ENCODE data around the gene SLBP.

DNA sequence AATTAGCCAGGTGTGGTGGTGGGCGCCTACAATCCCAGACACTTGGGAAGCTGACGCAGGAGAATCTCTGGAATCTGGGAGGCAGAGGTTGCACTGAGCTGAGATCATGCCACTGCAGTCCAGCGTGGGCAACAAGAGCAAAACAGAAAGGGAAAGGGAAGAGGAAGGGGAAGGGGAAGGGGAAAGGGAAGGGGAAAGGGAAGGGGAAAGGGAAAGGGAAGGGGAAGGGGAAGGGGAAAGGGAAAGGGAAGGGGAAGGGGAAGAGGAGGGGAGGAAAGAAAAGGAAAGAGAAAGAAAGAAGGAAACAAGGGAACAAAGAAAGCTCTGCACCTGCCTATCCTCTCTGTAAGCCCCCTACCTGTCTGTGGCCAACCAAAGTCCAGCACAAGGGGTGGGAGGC lies 63.2 kb downstream of the SLBP start:
- TF ChIP-seq, protein P1, sequence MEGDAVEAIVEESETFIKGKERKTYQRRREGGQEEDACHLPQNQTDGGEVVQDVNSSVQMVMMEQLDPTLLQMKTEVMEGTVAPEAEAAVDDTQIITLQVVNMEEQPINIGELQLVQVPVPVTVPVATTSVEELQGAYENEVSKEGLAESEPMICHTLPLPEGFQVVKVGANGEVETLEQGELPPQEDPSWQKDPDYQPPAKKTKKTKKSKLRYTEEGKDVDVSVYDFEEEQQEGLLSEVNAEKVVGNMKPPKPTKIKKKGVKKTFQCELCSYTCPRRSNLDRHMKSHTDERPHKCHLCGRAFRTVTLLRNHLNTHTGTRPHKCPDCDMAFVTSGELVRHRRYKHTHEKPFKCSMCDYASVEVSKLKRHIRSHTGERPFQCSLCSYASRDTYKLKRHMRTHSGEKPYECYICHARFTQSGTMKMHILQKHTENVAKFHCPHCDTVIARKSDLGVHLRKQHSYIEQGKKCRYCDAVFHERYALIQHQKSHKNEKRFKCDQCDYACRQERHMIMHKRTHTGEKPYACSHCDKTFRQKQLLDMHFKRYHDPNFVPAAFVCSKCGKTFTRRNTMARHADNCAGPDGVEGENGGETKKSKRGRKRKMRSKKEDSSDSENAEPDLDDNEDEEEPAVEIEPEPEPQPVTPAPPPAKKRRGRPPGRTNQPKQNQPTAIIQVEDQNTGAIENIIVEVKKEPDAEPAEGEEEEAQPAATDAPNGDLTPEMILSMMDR (IDR thresholded peaks at IDR 0.05): no peak
- no peak for TF ChIP-seq POLR2AphosphoS5 (IDR thresholded peaks at IDR 0.05; ENCODE audit: low read depth, low read length)
- TF ChIP-seq, protein P2, sequence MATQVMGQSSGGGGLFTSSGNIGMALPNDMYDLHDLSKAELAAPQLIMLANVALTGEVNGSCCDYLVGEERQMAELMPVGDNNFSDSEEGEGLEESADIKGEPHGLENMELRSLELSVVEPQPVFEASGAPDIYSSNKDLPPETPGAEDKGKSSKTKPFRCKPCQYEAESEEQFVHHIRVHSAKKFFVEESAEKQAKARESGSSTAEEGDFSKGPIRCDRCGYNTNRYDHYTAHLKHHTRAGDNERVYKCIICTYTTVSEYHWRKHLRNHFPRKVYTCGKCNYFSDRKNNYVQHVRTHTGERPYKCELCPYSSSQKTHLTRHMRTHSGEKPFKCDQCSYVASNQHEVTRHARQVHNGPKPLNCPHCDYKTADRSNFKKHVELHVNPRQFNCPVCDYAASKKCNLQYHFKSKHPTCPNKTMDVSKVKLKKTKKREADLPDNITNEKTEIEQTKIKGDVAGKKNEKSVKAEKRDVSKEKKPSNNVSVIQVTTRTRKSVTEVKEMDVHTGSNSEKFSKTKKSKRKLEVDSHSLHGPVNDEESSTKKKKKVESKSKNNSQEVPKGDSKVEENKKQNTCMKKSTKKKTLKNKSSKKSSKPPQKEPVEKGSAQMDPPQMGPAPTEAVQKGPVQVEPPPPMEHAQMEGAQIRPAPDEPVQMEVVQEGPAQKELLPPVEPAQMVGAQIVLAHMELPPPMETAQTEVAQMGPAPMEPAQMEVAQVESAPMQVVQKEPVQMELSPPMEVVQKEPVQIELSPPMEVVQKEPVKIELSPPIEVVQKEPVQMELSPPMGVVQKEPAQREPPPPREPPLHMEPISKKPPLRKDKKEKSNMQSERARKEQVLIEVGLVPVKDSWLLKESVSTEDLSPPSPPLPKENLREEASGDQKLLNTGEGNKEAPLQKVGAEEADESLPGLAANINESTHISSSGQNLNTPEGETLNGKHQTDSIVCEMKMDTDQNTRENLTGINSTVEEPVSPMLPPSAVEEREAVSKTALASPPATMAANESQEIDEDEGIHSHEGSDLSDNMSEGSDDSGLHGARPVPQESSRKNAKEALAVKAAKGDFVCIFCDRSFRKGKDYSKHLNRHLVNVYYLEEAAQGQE (IDR thresholded peaks at IDR 0.05; ENCODE audit: insufficient read depth in 1 of 2, low read depth in 2 of 2, low read length in 1 of 2): no peak
